GM23248 (cell line): Measurements from ENCODE around the gene MYF6.

Experiments
- EZH2 ChIP-seq: fragments of 200-600 bp; sonication (generic); IDR thresholded peaks from 2 replicates; pipeline ENCODE4 v1.6.1; 2018; ENCODE audit warnings: antibody characterized with exemption, mild to moderate bottlenecking; ENCODE audit not compliant: insufficient read depth, poor library complexity, severe bottlenecking
- EZH2phosphoT487 ChIP-seq: fragments of 200-600 bp; sonication (generic); IDR thresholded peaks from 2 replicates; pipeline ENCODE4 v1.6.1; 2018; ENCODE audit warnings: antibody characterized with exemption, moderate library complexity, mild to moderate bottlenecking, low read depth; ENCODE audit not compliant: insufficient read depth

DNA sequence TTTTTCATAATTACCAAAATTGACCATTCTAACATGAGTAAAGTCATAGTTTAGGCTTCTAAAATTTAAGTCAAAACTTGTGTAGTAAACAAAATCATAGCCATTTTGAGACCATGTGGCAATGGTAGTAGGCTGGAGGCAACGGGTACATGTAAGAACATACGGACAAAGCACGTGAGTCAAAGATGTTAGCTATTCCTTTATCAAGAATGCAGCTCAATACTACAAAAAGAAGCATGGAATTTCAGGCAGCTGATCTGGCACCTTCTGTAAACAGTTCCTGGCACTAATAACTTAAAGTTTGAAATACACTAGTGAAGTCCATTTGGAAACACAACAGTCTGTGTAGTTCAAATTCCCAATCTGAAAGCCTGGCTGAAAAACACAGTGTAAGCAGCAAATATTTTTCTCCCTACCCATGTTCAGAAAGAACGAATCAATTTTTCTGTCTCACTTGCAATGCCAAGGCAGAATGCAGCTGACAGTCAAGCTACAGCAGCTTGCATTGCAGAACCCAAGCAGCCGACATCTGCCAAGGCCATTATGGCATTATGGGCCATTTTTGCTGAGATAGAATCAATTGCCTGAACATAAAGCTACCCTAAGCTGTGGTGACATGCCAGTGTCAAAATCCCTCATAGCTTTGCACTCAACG is 38.5 kb downstream of the MYF6 start:
- no peak for TF ChIP-seq EZH2
- TF ChIP-seq EZH2phosphoT487 = no peak
